CD4-positive, alpha-beta T cell (primary cell): ENCODE data around the gene SP1. TPM values are rescaled to one million over a fixed set of nuclear protein-coding genes. Genes with fewer than 3 reads are reported as not detected.
"Not testable (repeated sequence)": the region's sequence is repeated elsewhere in the genome, so short reads cannot be mapped to it uniquely, and the experiment has no call there.

Experiments
- ATAC-seq: fragments of 200-7000 bp; cut with Tn5 transposase; one replicate; pipeline ENCODE4 v1.10.0; 2022; ENCODE audit warnings: mild to moderate bottlenecking; ENCODE audit not compliant: poor library complexity
- CTCF ChIA-PET: fragments of 350-600 bp; sonication (Branson Sonifier 250); formaldehyde crosslinking; loops from one replicate; lab custom pipeline; 2021; ENCODE audit warnings: antibody characterized with exemption, inconsistent platforms; lab: Charles Lee
- POLR2A ChIA-PET: fragments of 350-600 bp; sonication (Branson Sonifier 250); formaldehyde crosslinking; loops from one replicate; lab custom pipeline; 2021; ENCODE audit warnings: antibody characterized with exemption, inconsistent platforms; lab: Charles Lee
- DNase-seq, 14 experiments: peaks; one replicate each; pipeline ENCODE4 v3.0.0-alpha.2; 2013 to 2020; ENCODE audit warnings: mixed read lengths in 2 of 14
- H3K27ac ChIP-seq, 2 donors: one replicate each; pipeline versions ENCODE4 v1.5.1 to v1.7.0; 2013; ENCODE audit warnings: low read length in 2 of 2, low read depth in 1 of 2, mild to moderate bottlenecking in 1 of 2
- H3K27me3 ChIP-seq, 2 experiments: 1 replicate in 1 of 2; 2 replicates in 1 of 2; pipeline versions ENCODE4 v1.6.1 to v1.7.0; 2013; ENCODE audit warnings: low read length in 2 of 2, control low read depth in 1 of 2, mild to moderate bottlenecking in 1 of 2, moderate library complexity in 1 of 2; ENCODE audit not compliant: insufficient read depth in 2 of 2, control insufficient read depth in 1 of 2
- H3K36me3 ChIP-seq: one replicate; pipeline ENCODE4 v1.6.1; 2013; ENCODE audit warnings: low read length, control low read depth; ENCODE audit not compliant: insufficient read depth
- H3K4me1 ChIP-seq: one replicate; pipeline ENCODE4 v1.6.1; 2013; ENCODE audit warnings: low read length, control low read depth; ENCODE audit not compliant: insufficient read depth
- H3K4me3 ChIP-seq: one replicate; pipeline ENCODE4 v1.5.1; 2013; ENCODE audit warnings: mild to moderate bottlenecking, low read length, moderate library complexity
- H3K9me3 ChIP-seq, 2 experiments: 1 replicate in 1 of 2; 2 replicates in 1 of 2; pipeline versions ENCODE4 v1.6.1 to v1.7.0; 2013; ENCODE audit warnings: low read length in 2 of 2, mild to moderate bottlenecking in 2 of 2, control low read depth in 1 of 2, moderate library complexity in 1 of 2; ENCODE audit not compliant: control insufficient read depth in 1 of 2, insufficient read depth in 1 of 2
- H3K27ac Mint-ChIP-seq: one replicate; pipeline ENCODE4 v1.8.0; 2020; ENCODE audit warnings: mixed read lengths
- H3K27me3 Mint-ChIP-seq: one replicate; pipeline ENCODE4 v1.8.0; 2021; ENCODE audit warnings: mixed read lengths
- H3K36me3 Mint-ChIP-seq: one replicate; pipeline ENCODE4 v1.8.0; 2021; ENCODE audit warnings: low read depth, mixed read lengths
- H3K4me1 Mint-ChIP-seq: one replicate; pipeline ENCODE4 v1.8.0; 2021; ENCODE audit warnings: low read depth, mixed read lengths
- H3K4me3 Mint-ChIP-seq: one replicate; pipeline ENCODE4 v1.8.0; 2020; ENCODE audit warnings: mild to moderate bottlenecking, mixed read lengths
- H3K9me3 Mint-ChIP-seq: one replicate; pipeline ENCODE4 v1.8.0; 2020; ENCODE audit warnings: mixed read lengths
- intact Hi-C, 2 experiments: fragments of 100-400 bp; cut with DNase I in 1 of 2; cut with micrococcal nuclease in 1 of 2; formaldehyde crosslinking; loops; one replicate each; pipeline versions ENCODE4 v1.15.1 to v1.9.0; 2023 to 2025; cut with DNase I, micrococcal nuclease
- total RNA-seq, 174 experiments: library from RNA in 2 of 174; stranded (reverse) in 2 of 174; gene quantifications; one replicate each; pipeline ENCODE4 v1.2.3 and lab custom pipeline; 2021 to 2026
- TF ChIP-seq, protein P1 (sequence below): fragments of 200-600 bp; IDR thresholded peaks from one replicate; pipeline ENCODE4 v1.8.0; 2022; ENCODE audit warnings: antibody characterized with exemption, mild to moderate bottlenecking

SP1 gene
- total RNA-seq, 2 experiments from 2014 or later: 42.3 to 43.3 TPM

DNA sequence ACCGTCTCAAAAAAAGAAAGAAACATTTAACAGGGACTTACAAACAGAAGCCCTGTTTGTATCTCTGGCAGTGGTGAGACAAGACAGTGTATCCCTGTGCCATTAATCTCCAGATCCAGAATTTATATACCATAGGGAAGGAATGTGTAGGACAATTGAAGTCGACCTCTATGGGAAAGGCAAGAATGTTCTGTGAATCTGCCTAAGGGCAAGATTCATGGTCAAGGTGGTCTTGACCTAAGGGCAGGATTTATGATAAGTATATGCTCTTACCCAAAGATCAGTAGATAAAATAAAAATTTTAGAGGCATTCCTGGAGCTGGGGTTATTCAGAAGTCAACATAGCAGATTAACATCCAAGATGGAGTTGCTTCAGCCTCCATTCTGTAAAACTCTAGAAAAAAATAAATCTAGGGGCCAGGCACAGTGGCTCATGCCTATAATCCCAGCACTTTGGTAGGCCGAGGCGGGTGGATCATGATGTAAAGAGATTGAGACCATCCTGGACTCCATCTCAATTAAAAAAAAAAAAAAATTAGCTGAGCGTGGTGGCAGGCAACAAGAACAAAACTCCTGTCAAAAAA, 21.0 kb upstream of the SP1 start:
- TF ChIP-seq, protein P1, sequence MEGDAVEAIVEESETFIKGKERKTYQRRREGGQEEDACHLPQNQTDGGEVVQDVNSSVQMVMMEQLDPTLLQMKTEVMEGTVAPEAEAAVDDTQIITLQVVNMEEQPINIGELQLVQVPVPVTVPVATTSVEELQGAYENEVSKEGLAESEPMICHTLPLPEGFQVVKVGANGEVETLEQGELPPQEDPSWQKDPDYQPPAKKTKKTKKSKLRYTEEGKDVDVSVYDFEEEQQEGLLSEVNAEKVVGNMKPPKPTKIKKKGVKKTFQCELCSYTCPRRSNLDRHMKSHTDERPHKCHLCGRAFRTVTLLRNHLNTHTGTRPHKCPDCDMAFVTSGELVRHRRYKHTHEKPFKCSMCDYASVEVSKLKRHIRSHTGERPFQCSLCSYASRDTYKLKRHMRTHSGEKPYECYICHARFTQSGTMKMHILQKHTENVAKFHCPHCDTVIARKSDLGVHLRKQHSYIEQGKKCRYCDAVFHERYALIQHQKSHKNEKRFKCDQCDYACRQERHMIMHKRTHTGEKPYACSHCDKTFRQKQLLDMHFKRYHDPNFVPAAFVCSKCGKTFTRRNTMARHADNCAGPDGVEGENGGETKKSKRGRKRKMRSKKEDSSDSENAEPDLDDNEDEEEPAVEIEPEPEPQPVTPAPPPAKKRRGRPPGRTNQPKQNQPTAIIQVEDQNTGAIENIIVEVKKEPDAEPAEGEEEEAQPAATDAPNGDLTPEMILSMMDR: no peak
- H3K27me3 Mint-ChIP-seq: no peaks in the 10 kb centered on the region
- no peaks in the 10 kb centered on the region for H3K36me3 ChIP-seq
- no peak overlapping the region for H3K4me3 Mint-ChIP-seq
- H3K27ac Mint-ChIP-seq: no peak overlapping the region
- H3K4me3 ChIP-seq: no peak overlapping the region
- POLR2A ChIA-PET: no interaction called here
- H3K27me3 ChIP-seq: no peaks in the 10 kb centered on the region
- CTCF ChIA-PET: interaction anchor here (0.7 kb wide), 1 partner anchor 62 kb away, joined by 3 read pairs; no protein-coding TSS in a partner anchor
- H3K9me3 ChIP-seq: no peaks in the 10 kb centered on the region
- H3K9me3 Mint-ChIP-seq: no peaks in the 10 kb centered on the region
- peaks cover 3% of the 10 kb centered on the region for H3K4me1 Mint-ChIP-seq
- intact Hi-C loops: no loop called here
- ATAC-seq (no peak), DNase-seq (no peak)
- H3K27ac ChIP-seq: no peak overlapping the region
- H3K4me1 ChIP-seq: no peaks in the 10 kb centered on the region
- H3K36me3 Mint-ChIP-seq: no peaks in the 10 kb centered on the region

DNA sequence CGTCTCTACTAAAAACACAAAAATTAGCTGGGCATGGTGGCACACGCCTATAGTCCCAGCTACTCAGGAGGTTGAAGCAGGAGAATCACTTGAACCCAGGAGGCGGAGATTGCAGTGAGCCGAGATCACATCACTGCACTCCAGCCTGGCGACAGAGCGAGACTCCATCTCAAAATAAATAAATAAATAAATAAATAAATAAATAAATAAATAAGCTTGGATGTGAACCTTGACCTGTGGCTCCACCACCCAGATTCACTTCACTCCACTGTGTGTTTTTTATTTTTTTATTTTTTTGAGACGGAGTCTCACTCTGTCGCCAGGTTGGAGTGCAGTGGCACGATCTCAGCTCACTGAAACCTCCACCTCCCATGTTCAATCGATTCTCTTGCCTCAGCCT, 18.3 kb upstream of the SP1 start:
- H3K4me3 ChIP-seq, H3K9me3 Mint-ChIP-seq, H3K27ac Mint-ChIP-seq, H3K36me3 ChIP-seq, POLR2A ChIA-PET, DNase-seq, H3K36me3 Mint-ChIP-seq, H3K27ac ChIP-seq, intact Hi-C loops, H3K27me3 Mint-ChIP-seq, H3K4me1 ChIP-seq, ATAC-seq, H3K4me3 Mint-ChIP-seq, H3K9me3 ChIP-seq, H3K27me3 ChIP-seq: not testable (repeated sequence)
- CTCF ChIA-PET: interaction anchor here (1.7 kb wide), 1 partner anchor 9 kb away, joined by 4 read pairs; no protein-coding TSS in a partner anchor
- H3K4me1 Mint-ChIP-seq: peaks cover 15% of the 10 kb centered on the region

DNA sequence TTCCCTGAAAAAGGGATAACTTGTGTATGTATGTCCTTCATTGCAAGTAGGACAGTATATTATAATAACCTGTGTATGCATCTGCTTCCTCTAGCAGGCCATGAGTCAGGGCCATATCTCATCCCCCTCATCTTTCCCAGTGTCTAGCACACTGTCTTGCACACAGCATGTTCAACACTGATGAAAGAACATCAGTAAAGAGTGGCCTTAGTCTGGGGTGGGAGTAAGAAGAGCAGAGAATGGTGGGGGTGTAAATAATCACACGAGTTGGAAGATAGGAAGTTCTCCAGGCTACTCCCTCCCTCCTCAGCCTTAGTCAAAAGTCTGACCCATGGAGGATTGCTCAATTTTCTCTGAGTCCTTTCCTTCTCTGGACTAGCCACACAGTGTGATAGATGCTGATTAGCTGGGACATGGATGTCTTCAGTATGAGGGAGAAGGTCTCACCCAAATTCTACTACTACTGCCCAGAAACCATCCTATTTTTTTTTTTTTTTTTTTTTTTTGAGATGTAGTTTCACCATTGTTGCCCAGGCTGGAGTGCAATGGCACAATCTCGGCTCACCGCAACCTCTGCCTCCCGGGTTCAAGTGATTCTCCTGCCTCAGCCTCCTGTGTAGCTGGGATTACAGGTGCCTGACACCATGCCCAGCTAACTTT, 14.6 kb upstream of the SP1 start:
- Mint-ChIP-seq H3K27me3 (no peaks in the 10 kb centered on the region), H3K27ac (no peak overlapping the region), H3K4me1 (peaks cover 16% of the 10 kb centered on the region), H3K4me3 (no peak overlapping the region), H3K36me3 (no peaks in the 10 kb centered on the region), H3K9me3 (no peaks in the 10 kb centered on the region)
- TF ChIP-seq, protein P1: no peak
- CTCF ChIA-PET: no interaction called here
- Histone ChIP-seq H3K4me3 (no peak overlapping the region), H3K27me3 (no peaks in the 10 kb centered on the region), H3K27ac (no peak overlapping the region), H3K36me3 (no peaks in the 10 kb centered on the region), H3K9me3 (no peaks in the 10 kb centered on the region), H3K4me1 (peaks cover 34% of the 10 kb centered on the region)
- DNase-seq (peak in 2 of 14 experiments; percentile 30 to 46), ATAC-seq (no peak)
- POLR2A ChIA-PET: interaction anchor here (0.6 to 2.5 kb wide), 3 partner anchors 15 to 56 kb away, joined by 3 to 18 read pairs (median 3); partner anchors contain the start of genes AAAS and SP1
- intact Hi-C loops: no loop called here

DNA sequence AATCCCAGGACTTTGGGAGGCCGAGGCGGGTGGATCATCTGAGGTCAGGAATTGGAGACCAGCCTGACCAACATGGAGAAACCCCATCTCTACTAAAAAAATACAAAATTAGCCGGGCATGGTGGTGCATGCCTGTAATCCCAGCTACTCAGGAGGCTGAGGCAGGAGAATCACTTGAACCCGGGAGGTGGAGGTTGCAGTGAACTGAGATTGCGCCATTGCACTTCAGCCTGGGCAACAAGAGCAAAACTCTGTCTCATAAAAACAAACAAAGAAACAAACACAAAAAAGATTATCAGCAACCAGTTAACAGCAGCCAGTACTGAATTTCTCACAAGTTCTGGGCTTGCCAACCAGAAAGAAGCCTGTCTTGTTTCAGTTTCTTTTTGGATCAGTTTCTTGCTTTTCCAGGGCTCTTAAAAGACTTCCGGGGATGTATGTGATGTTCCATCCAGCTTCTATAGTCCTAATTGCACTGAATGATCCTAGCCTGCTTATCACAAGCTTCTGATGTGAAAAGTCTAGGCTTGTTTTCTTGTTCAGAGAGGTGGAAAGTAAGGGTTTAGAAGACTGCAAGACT, 6.3 kb upstream of the SP1 start:
- POLR2A ChIA-PET, CTCF ChIA-PET, H3K27ac ChIP-seq, H3K9me3 Mint-ChIP-seq, H3K4me3 ChIP-seq, H3K27me3 Mint-ChIP-seq, ATAC-seq, intact Hi-C loops, H3K27me3 ChIP-seq, H3K36me3 ChIP-seq, H3K9me3 ChIP-seq, H3K36me3 Mint-ChIP-seq: not testable (repeated sequence)
- peaks cover 26% of the 10 kb centered on the region for H3K4me1 Mint-ChIP-seq
- peak overlapping the region; percentile 57 for H3K27ac Mint-ChIP-seq
- peaks cover 50% of the 10 kb centered on the region for H3K4me1 ChIP-seq
- peak in 1 of 14 experiments; percentile 24 for DNase-seq
- H3K4me3 Mint-ChIP-seq: peak overlapping the region; percentile 25

DNA sequence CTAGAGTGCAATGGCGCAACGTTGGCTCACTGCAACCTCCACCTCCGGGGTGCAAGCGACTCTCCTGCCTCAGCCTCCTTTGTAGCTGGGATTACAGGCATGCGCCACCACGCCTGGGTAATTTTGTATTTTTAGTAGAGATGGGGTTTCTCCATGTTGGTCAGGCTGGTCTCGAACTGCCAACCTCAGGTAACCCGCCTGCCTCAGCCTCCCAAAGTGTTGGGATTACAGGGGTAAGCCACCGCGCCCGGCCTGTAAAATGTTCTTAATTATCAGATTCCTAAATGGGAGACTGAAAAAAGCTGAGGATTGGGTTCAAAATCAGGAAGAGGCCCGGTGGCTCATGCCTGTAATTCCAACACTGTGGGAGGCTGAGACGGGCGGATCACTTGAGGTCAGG, 5.7 kb upstream of the SP1 start:
- DNase-seq, H3K27me3 Mint-ChIP-seq, H3K4me3 Mint-ChIP-seq, ATAC-seq, H3K9me3 Mint-ChIP-seq, intact Hi-C loops, H3K27ac ChIP-seq, H3K27me3 ChIP-seq, H3K36me3 ChIP-seq, H3K36me3 Mint-ChIP-seq, H3K4me3 ChIP-seq, H3K9me3 ChIP-seq: not testable (repeated sequence)
- H3K4me1 ChIP-seq: peaks cover 51% of the 10 kb centered on the region
- POLR2A ChIA-PET: interaction anchor here (1.1 kb wide), 1 partner anchor 72 kb away, joined by 3 read pairs; no protein-coding TSS in a partner anchor
- Mint-ChIP-seq H3K27ac (peak overlapping the region; percentile 57), H3K4me1 (peaks cover 26% of the 10 kb centered on the region)
- CTCF ChIA-PET: interaction anchor here (0.9 to 2.0 kb wide), 3 partner anchors 22 to 53 kb away, joined by 3 to 5 read pairs (median 4); partner anchors contain the start of gene AAAS
